ENCODE data around the gene PARVA. TPM values are rescaled to one million over a fixed set of nuclear protein-coding genes. Genes with fewer than 3 reads are reported as not detected.

PARVA gene
- total RNA-seq, 4 donors from 2014 or later: 52.9 to 188 (median 66.5) TPM

GRCh38 chr11:12444601-12445000 lies 67.2 kb downstream of the PARVA start:
- intact Hi-C loops (cut with DNase I; ENCODE audit: low total_unique reads): no loop called here
- Histone ChIP-seq H3K4me3 (no peak overlapping the region), H3K4me1 (peaks cover 0 to 4% of the 10 kb centered on the region in 2 donors), H3K9me3 (no peaks in the 10 kb centered on the region), H3K27me3 (no peaks in the 10 kb centered on the region), H3K36me3 (no peaks in the 10 kb centered on the region), H3K27ac (no peak overlapping the region)
- no peak for DNase-seq
- TF ChIP-seq POLR2A (IDR thresholded peaks at IDR 0.05): no peak
- no peak for TF ChIP-seq CTCF (IDR thresholded peaks at IDR 0.05)

- Histone ChIP-seq H3K9me3 (no peaks in the 10 kb centered on the region), H3K36me3 (no peaks in the 10 kb centered on the region), H3K4me3 (no peak overlapping the region), H3K27ac (no peak overlapping the region), H3K27me3 (no peaks in the 10 kb centered on the region), H3K4me1 (peaks cover 0 to 4% of the 10 kb centered on the region in 2 donors)
- intact Hi-C loops (cut with DNase I; ENCODE audit: low total_unique reads): no loop called here
- no peak for TF ChIP-seq POLR2A (IDR thresholded peaks at IDR 0.05)
- DNase-seq: no peak
These were observed 67.6 kb downstream of the PARVA start for GRCh38 chr11:12445001-12445400.

GRCh38 chr11:12446863-12447262 lies 69.5 kb downstream of the PARVA start:
- no peaks in the 10 kb centered on the region for H3K36me3 ChIP-seq
- no peaks in the 10 kb centered on the region for H3K9me3 ChIP-seq
- H3K27me3 ChIP-seq: no peaks in the 10 kb centered on the region
- TF ChIP-seq CTCF (IDR thresholded peaks at IDR 0.05): no peak
- TF ChIP-seq POLR2A (IDR thresholded peaks at IDR 0.05): no peak
- intact Hi-C loops (cut with DNase I; ENCODE audit: low total_unique reads): no loop called here
- no peak for DNase-seq
- no peak overlapping the region for H3K4me3 ChIP-seq
- H3K27ac ChIP-seq: no peak overlapping the region
- H3K4me1 ChIP-seq: peaks cover 0 to 4% of the 10 kb centered on the region in 2 donors

- no peak for TF ChIP-seq CTCF (IDR thresholded peaks at IDR 0.05)
- no peak for TF ChIP-seq POLR2A (IDR thresholded peaks at IDR 0.05)
These were observed 71.0 kb downstream of the PARVA start for GRCh38 chr11:12448131-12448939.

GRCh38 chr11:12449961-12450715 lies 72.8 kb downstream of the PARVA start:
- H3K4me3 ChIP-seq: no peak overlapping the region
- no peak overlapping the region for H3K27ac ChIP-seq
- peaks cover 4 to 8% of the 10 kb centered on the region in 2 donors for H3K4me1 ChIP-seq
- H3K36me3 ChIP-seq: no peaks in the 10 kb centered on the region
- no peak for TF ChIP-seq CTCF (IDR thresholded peaks at IDR 0.05)
- no peak for TF ChIP-seq POLR2A (IDR thresholded peaks at IDR 0.05)
- intact Hi-C loops (cut with DNase I; ENCODE audit: low total_unique reads): no loop called here
- DNase-seq: no peak
- no peaks in the 10 kb centered on the region for H3K27me3 ChIP-seq
- no peaks in the 10 kb centered on the region for H3K9me3 ChIP-seq

More at GRCh38 chr11:12448131-12448939, 71.0 kb downstream of the PARVA start:
- DNase-seq: no peak
- no peaks in the 10 kb centered on the region for H3K9me3 ChIP-seq
- no peaks in the 10 kb centered on the region for H3K27me3 ChIP-seq
- no peaks in the 10 kb centered on the region for H3K36me3 ChIP-seq
- peaks cover 0 to 4% of the 10 kb centered on the region in 2 donors for H3K4me1 ChIP-seq
- H3K4me3 ChIP-seq: no peak overlapping the region
- intact Hi-C loops (cut with DNase I; ENCODE audit: low total_unique reads): no loop called here
- no peak overlapping the region for H3K27ac ChIP-seq
